NK-92 (cell line): ENCODE measurements around the gene WNT5A.
"Not testable (repeated sequence)": the region's sequence is repeated elsewhere in the genome, so short reads cannot be mapped to it uniquely, and the experiment has no call there.

Experiments
- DNase-seq: peaks from one replicate; lab custom pipeline; 2025; ENCODE audit not compliant: unreplicated experiment; lab: John Stamatoyannopoulos, UW

The WNT5A gene

DNA sequence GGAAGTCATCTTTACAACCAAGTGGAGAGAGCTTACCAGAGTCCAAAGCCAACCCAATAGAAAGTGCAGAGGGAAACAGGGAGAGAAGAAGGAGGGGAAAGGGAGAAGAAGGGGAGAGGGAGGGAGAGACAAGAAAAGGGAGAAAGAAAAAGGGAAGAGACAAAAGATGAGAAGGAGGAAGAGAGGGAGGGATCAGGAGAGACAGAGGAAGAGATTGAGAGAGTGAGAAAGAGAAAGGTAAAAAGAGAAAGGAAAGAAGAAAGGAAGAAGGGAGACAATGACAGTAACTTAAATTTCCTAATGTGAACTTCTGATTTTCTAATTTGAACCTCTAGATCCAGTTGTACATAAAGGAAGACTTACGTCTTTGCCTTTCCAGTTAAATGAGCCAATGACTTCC lies 20.7 kb upstream of the WNT5A start:
- DNase-seq, result no peak

DNA sequence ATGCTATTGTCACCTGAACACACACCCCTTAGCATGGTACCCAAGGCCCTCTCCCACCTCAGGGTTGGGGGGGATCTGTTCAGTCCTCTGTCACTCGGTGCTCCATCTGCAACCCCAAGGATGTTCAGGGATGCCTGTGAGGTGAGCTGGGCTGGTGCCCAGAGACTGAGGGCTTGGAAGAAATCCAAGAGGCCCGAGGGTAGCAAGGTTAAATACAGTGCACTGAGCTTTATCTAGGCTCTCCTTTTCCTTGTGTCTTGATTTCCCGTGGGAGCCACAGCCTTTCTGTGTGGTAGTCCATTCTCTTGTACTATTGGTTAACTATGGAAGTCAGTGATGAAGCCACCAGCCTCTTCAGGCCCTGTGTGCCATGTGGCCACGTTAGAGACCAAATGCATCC lies 18.7 kb upstream of the WNT5A start:
- DNase-seq, result no peak

DNA sequence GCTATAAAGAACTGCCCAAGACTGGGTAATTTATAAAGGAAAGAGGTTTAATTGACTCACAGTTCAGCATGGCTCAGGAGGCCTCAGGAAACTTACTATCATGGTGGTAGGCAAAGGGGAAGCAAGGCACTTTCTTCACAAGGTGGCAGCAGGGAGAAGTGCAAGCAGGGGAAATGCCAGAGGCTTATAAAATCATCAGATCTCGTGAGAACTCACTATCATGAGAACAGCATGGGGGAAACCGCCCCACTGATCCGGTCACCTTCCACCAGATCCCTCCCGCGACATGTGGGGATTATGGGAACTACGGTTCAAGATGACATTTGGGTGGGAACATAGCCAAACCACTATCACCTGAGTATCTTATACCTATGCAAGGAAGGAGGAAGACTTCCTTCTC lies 18.0 kb upstream of the WNT5A start:
- not testable (repeated sequence) for DNase-seq

DNA sequence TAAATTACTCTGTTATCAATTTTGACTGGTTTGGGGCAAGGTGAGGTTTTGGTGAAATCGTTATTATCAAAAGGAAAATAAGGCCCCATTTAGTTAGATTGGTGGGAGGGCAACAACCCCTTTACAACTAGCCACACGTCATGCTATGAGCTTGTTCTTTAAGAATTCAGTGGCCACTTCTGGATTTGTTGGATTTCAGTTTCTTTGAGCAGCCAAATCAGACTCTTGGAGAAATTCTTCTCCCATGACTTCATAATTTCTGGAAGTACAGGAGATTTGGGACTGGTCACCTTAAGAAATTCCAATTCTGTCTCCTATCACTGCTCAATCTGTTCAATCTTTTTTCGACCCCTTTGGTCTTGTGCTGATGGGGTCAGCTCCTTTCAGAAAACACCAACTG lies 14.8 kb upstream of the WNT5A start:
- DNase-seq, result no peak

DNA sequence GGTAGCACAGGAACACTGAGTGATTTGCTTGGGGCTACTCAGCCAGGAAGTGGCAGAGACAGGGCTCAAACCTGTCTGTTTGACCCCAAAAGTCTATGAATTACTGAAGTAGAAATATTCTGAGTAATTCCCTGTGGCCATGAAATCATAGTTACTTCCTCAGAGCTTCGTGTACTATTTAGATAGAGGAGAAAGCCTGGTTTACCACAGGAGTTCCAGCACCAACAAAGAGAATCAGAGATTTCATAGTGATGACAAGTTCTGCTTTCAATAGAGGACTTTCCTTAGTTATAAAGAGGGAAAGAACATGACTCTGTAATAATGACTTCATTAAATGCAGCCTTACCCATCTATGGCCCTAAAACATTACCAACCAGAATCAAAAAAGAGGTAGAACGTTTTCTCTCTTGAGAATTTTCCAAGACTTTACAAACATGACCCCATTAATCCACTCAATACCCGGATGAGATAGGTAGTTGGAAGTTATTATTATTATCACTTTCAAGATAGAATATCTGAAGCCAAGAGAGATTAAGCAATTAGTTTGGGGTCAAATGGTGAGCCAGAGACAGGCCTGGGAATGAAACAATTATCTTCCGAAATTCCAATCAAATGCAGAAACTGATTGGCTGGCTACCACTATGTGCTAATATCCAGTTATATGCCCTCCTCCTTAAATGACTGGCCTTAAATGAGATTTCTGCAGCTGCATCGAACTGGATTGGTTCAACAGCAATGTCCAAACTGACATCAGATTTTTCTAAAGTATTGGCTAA lies 13.6 kb upstream of the WNT5A start:
- no peak for DNase-seq

DNA sequence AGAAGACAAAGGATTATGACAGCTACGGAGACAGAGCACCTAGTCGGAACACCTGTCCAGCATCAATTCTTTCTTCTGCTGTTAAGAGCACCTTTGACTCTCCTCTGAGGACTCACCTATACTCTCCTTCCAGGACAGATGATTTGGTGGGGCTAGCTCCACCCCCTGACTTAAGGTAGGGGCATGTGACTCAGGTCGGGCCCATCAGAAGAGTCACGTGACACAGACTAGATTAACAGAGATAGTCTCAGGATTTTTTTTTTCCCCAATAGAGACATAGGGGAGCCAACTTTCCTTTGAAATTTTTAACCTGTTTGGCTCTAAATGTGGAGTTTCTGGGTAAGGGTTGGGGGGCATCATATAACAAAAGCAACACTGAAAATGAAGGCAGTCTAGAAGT lies 11.4 kb upstream of the WNT5A start:
- DNase-seq, result no peak

DNA sequence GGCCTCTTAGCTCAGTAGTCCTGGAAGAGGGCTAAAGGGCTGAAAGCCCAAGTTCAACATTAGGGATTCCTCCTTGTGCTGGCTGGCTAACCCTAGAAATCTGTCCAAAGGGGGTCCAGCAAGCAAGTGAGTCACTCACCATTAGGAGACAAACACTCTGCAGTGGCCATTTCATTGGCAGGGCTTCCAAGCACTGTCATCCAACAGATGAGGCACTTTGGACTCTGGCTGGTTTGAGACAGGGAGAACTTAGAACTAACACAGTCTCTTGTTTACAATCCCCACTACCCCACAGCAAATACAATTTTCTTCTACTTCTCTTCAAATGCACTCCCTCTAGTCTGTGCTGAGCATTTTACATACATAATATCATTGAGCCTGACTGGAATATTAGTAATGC lies 10.1 kb upstream of the WNT5A start:
- DNase-seq, result no peak

DNA sequence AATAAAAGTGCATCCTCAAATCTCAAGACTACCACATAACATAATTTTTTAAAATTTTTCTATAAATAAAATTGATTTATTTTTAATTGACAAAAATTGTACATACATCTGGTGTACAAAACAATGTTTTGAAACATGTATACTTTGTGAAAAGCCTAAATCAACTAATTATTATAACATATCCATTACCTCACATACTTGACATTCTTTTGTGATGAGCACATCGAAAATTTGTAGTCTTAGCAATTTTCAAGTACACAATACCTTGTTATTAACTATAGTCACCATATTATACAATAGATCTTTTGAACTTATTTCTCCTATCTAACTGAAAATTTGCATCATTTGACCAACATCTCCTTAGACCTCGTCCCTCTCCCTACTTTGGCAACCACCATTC lies 7.9 kb upstream of the WNT5A start:
- no peak for DNase-seq

DNA sequence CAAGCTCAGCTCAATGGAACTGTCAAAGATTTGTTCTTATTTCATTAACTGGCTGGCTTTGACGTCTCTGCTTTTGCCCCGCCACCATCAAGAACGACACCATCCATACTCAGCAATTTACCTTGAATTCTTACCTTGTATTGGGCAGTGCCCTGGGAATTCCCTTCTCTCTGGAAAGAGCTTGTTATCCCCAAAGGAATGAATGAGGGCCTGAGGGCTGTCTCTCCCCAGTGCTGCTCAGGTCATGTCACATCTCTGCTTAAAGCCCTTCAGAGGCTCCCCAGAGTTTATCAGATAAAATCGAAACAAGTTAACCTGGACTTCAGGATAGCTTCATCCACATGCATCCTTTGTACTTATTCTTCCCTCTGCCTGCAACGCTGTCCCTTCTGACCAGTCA lies 5.9 kb upstream of the WNT5A start:
- DNase-seq, result no peak

DNA sequence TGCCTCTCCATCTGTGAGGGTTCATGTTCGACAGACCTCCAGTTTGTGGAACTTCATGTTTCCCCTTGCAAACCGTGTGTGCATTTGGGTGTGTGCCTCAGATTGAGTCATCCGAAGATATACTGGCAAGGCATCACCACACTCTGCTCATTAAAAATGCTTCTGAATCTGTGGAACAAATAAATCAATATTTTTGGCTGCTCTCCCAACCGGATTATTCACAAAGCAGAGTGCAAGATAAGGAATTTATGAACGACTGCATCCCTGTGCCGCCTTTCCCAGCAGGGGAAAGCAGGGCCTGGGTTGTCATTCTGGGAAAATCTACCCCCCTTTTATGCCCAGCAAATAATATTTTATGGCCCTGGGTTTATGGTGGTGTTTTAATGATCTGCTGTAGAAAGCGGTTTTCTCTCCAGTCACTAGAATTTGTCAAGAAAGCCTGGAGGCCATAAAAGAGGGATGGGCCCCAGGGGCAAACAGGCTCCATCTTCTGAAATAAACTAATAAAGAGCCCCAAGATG lies 4.2 kb upstream of the WNT5A start:
- no peak for DNase-seq

DNA sequence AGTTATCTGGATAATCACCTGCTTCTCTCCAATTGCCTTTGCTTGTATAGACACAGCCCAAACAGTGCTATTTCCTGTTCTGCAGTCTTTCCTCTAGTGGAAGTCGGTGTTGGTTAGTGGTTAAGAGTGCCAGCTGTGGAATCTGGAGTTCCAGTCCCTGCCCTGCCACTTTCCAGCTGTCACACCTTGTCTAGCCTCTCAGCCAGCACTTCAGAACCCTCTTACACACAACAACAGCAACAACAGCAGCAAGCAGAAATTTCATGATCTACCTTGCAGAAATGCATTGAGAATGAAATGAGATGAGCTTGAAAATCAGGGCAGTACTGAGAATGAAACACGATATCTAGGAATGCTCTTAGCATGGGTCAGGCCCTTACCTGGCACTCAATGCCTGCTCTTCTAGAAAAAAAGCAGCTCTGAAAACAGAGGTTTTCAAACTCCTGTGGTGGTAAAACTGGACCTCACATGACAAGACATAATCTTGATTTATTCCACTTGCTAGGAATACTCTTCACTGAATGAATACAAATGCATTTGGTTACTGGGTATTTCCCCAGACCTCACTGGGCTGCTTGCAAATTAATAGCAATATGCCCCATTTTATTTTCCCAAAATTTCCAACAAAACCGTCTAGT lies 3.3 kb upstream of the WNT5A start:
- no peak for DNase-seq

DNA sequence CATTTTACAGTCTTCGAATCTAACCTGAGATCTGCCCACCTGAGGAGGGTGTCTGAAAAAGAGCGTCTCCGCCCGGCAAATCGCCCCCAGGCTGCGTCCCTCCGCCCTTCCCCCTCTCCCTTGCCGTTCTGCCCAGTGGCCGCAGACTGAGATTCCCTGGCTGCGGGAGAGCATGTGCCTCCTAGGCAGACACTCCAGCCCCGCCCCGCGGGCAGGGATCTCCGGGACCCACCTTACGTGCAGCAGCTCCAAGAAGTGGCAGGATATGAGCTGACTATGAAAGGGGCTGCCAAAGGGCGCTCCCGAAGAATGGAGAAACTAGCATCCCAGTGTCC lies 2.7 kb upstream of the WNT5A start:
- DNase-seq, result no peak

DNA sequence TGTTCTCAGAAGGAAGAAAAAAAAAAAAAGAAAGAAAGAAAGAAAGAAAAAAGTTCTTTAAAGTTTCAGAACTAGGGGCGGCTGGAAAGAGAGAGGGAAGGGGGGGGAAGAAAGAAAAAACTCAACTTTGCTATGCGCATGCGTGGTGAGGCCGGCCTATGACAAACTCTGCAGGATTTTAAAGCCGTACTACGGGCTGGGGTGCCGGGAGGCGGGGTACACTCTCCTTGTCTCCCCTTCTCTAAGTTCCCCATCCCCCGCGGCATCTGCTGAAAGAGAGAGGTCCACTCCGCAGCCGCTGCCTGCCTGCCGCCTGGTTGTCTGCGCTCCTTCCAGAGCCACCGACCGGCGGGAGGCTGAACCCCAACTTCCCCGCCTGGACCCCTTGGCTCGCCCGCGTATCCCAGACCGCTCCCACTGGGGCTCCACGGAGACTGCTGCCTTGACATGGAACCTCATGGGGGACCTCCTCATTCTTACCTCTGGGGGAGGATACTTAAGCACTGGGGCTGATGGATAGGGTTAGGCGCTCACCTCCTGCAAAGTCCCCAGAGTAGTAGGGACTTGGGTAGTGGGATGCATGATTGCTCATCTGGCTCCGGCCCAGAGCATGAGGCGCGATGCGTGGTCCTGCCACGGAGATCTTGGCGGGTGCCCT lies 1.4 kb upstream of the WNT5A start:
- no peak for DNase-seq

DNA sequence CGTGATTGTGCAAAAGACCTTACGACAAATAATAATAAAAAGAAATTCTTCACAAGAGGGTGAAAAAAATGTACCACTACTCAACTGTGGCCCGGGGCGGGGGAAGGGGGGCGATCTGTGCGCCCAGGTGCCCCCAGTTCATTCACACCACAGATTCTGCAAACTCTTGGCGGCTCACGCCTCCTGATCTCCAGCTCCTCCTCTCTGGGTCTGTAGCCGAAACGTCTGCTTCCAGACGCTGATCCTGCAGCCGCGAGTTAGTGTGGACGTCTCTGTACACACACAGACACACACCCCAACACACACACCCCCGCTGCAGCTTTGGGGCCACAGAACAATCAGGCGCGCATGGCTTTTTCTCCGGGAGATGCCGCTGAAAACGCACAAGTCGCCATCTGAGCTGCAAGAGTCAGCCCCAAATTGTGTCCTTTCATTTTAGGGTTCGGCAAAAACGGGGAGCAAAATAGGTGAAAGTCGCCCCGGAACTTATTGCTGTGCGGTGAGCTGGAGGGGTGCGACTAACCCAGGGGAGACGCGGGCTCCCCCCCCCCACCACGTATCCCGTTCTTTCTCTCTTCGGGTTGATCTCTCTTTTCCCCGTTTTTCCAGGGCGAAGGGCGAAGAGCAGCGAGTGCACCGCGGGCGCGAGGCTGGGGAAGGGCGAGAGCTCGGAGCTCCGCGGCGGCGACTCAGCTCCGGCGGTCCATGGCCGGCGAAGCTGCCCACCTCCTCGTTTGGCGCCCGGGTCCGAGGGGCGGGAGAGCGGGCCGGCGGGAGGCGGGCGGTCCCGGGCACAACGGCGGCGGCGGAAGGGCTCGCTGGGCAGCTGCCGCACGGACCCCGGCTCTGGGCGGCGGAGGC lies 505 bp upstream of the WNT5A start:
- DNase-seq, result no peak

DNA sequence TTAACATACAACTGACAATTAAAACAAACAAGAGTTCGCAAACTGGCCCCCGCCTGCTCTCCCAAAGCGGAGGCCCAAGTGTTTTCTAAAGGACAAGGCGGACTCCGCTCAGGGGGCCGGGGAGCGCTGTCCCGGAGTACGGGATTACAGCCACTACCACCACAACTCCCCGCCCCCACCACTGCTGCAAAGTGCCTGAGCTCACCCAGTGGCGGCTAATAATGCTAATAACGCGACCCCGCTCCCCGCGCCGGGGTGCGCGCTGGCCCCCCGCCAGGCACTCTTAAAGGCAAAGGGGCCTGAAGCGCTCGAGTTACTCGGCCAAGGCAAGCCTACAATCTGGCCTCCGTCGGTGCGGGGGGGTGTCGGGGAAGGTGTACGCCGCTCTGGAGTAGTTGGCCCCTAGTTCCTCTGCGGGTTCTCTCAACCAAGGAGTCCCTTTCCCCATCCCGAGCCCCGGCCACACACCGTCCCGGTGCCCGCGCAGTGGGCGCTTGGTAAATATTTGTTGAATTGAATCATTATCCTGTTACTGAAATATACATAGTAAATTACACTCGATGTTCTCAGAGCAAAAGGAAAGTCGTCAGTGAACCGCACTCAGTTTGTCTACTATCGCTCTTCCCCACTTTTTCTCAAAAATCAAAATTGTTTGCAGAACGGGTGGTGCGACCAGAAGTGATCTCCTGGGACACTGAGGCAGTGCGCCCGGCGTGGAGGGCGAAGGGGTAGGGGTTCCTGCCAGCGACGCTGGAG lies 827 bp downstream of the WNT5A start:
- no peak for DNase-seq

DNA sequence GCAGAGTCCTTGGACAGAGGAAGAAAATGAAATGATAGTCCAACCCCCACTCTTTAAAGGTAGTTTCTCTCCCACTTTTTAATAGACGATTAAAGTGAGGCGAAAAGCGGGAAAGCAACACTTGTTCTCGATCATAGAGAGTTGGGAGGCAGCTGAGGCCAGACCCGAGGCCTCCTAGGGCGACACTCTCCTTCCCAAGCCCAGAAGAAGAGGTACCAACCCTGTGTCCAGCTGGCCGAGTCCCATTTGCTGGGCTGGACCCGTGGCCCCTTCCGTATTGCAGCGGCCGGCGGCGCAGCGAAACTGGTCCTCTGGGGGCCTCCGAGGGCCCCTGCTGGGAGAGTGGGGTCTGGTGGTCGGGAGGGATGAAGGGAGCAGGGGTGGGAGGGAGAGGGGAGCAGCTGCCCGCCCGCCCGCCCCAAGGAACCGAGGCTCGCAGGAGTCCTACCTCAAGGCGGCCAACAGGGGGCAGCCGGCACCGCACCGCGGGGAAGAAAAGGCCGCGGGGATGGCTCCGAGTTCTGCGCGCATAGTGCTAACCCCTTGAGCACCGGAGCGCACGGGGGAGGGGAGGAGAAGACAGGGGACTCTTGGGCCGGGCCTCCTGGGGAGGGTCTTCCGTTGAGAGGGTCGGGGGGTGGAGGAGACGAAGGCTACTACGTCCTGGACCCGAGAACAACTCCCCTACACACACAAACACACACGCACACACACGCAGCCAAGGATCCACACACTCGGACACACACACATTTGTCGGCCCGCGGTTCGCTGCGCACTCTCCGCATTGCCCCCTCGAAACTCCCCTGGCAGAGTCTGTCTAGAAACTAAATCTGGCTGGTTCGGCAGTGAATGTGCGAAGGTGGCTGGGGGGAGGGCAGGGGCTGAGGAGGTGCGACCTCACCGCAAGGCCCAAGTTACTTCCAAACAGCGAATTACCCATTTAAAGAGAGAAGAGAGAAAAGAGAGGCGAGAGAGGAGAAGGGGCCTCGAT lies 2.0 kb downstream of the WNT5A start:
- no peak for DNase-seq

DNA sequence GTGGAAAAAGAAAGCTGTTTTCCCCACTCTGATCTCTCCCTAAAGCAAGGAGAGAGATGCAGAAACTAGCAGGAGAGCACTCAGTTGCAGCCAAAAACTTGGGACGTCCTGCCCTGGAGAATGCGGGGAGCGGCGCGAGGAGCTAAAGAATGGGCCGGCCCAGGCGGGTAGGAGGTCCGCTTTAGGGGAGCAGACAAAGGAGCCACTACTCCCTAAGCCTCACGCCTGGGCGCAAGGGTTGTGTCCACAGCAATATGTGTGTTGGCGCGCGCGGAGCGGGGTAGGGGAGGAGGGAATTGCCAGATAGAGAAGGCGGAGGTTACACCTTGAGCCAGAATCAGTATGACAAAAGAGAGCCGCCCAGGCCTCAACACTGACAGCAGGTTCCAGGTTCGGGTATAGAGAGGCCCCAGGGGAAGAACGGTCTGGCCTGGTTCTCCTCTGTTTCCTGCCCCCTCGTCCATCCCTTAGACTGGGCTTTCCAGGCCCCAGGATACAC lies 2.9 kb downstream of the WNT5A start:
- DNase-seq, result no peak

DNA sequence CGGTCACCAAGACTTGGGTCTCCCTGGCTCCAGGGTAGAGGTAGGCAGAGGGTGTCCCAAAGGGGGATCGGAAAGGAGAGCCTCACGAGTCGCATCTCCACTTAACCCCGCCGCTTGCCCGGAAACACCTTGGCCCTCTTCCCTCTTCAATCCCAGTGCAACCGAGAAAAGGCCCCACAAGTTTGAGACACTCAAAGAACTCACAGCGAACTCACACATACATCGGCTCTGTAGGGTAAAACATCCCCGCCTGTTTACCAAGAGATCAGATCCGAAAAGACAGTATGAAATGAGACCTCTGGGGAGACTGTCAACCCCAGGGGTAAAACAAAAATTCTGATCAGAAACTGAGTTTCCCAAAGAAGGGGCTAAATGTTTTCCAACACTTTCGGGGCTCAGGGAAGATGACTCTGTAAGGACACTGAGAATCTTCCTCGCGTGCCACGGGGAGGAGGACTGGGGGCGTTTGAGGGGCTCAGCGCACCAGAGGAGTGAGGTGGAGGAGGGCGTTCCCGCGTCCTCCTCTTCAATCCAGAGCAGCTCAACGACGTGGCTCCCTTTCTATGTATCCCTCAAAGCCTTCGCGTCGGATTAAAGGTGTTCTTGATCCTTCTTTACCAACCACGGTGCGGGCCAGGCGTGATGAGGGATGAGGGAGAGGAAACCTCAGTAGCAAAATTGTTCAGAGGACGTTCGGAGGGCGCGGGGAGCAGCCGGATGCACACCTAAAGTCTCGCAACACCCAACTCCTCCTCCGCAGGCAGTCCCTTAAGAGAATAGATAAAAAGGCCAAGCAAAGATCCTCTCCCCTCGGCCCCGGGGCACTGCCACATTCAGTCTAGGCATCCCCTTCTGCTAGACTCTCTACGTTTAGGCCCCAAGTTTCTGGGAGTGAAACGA lies 3.7 kb downstream of the WNT5A start:
- no peak for DNase-seq
